Measurements from ENCODE around the gene WWC1.

Gene WWC1

DNA sequence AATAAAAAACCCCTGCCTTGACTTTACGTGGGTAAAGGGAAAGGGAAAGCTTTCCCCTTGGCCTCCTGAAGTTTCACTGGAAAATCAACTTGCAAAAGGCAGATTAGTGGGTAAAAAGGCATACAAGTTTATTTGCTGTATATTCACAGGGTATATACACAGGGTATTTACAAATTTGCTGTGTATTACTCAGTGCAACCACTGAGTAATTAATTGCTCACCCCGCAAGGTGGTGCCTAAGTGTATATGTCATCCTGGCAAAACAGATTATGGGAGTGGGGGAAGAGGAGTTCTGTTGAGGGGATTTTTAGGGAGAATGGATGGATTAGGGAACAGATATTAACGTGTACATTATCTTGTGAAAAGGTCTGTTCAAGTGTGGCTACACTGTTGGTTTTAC lies 187.7 kb downstream of the WWC1 start:
- Mint-ChIP-seq H3K27ac (no peak overlapping the region), H3K27me3 (ENCODE audit: low read depth) (peaks cover 7% of the 10 kb centered on the region), H3K36me3 (ENCODE audit: low read depth) (no peaks in the 10 kb centered on the region), H3K4me3 (no peak overlapping the region), H3K9me3 (no peaks in the 10 kb centered on the region), H3K4me1 (ENCODE audit: low read depth) (peaks cover 14% of the 10 kb centered on the region)

DNA sequence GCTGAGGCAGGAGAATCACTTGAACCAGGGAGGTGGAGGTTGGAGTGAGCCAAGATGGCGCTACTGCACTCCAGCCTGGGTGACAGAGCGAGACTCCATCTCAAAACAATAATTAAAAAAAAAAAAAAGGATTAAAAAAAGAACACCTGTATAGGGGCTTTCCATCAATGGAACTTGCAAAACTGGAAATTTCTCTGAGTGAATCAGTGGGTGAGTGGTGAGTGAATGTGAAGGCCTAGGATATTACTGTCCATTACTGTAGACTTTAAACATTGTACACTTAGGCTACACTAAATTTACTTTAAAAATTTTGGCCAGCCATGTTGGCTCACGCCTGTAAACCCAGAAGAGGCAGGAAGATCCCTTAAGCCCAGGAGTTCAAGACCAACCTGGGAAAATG lies 189.2 kb downstream of the WWC1 start:
- Mint-ChIP-seq H3K4me1 (ENCODE audit: low read depth) (peaks cover 20% of the 10 kb centered on the region), H3K27ac (no peak overlapping the region), H3K4me3 (no peak overlapping the region), H3K36me3 (ENCODE audit: low read depth) (no peaks in the 10 kb centered on the region), H3K9me3 (no peaks in the 10 kb centered on the region), H3K27me3 (ENCODE audit: low read depth) (peaks cover 7% of the 10 kb centered on the region)

DNA sequence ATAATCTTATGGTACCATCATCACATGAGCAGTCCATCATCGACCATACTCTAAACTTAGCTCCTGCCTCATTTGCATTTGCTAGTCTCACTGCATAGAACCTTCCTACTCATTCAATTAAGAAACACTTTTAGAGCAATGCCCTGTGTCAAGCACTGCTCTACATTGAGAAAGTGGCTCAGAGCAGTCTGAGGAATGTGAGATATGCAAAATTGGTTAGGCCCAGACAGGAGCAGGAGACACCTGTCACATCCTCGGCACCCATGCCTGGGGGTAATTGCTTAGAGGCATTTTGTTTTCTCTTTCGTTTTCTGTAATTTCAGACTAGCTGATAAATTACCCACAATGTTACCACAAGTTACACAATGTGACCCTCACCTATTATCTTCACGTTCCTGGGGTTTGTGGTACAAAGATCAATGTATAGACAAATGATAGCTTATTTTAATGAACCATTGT lies 189.9 kb downstream of the WWC1 start:
- Mint-ChIP-seq H3K4me1 (ENCODE audit: low read depth) (peaks cover 27% of the 10 kb centered on the region), H3K36me3 (ENCODE audit: low read depth) (peaks cover 1% of the 10 kb centered on the region), H3K9me3 (no peaks in the 10 kb centered on the region), H3K4me3 (no peak overlapping the region), H3K27me3 (ENCODE audit: low read depth) (peaks cover 7% of the 10 kb centered on the region), H3K27ac (no peak overlapping the region)

DNA sequence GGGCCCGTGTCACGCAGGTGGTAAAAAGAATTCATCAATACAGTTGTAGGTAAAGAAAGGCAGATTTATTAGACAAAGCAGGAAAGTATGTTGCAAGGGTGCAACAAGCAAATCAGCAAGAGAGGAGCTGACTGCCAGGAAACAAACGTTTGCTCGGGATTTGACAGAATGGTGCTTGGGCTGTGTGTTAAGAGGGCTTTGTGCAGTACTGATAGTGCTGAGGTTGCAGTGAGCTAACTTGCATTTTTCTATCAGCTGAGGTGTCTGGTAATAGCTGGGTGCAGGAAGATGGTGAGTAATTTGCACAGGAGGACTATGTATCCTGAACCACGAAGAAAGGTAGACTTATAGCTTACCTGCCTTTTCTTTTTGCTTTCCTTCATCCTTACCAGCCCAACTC lies 190.9 kb downstream of the WWC1 start:
- peaks cover 30% of the 10 kb centered on the region for H3K4me1 Mint-ChIP-seq (ENCODE audit: low read depth)
- H3K36me3 Mint-ChIP-seq (ENCODE audit: low read depth) = peaks cover 3% of the 10 kb centered on the region
- H3K27ac Mint-ChIP-seq = no peak overlapping the region
- peaks cover 2% of the 10 kb centered on the region for H3K27me3 Mint-ChIP-seq (ENCODE audit: low read depth)
- H3K4me3 Mint-ChIP-seq = no peak overlapping the region
- no peaks in the 10 kb centered on the region for H3K9me3 Mint-ChIP-seq

DNA sequence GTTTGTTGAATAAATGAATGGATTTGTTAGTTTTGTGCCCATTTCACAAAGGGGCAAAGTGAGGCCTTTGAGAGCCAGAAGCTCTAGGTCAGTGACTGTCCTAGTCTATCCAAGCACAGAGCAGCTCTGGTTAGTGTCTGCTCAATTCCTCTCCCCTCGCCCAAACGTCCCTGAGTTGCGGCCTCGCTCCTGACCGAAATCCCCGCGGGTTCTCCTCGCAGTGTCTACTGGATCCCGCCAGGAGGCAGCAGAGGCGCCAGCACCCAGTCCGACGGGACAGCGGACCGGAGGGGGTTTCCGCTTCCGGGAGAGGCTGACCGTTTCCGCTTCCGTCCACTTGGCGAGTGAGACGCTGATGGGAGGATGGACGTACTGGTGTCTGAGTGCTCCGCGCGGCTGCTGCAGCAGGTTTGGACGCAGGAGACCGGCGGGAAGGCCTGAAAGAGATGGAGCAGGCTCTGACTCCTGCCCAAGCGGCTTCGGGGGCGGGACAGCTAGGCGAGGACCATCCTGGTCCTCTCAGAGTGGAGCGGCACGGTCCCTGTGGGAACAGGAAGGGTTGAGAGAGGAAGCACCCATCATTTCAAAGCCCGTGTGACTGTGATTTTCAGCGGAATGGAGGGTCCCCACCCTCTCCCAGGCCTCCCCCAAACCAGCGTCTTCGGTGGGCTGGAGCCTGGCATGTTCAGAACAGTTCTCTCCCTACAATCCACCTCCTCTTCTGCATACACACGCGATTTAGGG lies 194.9 kb downstream of the WWC1 start, which contains the start of gene RARS1:
RARS1 (plus strand) TSS at position 336 of the 744 bp plus-strand sequence; CDS start at position 364, 28 bp downstream.
- Mint-ChIP-seq H3K27ac (peak within 1 kb of the TSS; percentile 95), H3K4me1 (ENCODE audit: low read depth) (peaks cover 35% of the 10 kb centered on the region), H3K9me3 (no peaks in the 10 kb centered on the region), H3K4me3 (peak within 1 kb of the TSS; percentile 100), H3K27me3 (ENCODE audit: low read depth) (no peaks in the 10 kb centered on the region), H3K36me3 (ENCODE audit: low read depth) (peaks cover 15% of the 10 kb centered on the region)

DNA sequence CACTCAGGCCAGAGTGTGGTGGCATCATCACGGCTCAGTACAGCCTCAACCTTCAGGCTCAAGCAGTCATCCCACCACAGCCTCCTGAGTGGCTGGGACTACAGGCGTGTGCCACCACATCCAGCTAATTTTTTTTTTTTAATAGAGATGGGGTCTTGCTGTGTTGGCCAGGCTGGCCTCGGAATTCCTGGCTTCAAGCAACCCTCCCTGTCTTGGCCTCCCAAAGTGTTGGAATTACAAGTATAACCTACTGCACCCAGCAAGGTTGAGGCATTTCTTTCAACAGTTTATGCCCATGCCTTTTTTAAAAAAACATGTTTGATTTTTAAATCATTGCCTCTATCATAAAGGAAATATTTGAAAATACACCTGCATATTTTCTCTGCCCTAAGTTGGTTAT lies 197.6 kb downstream of the WWC1 start:
- H3K27me3 Mint-ChIP-seq (ENCODE audit: low read depth) = no peaks in the 10 kb centered on the region
- H3K4me3 Mint-ChIP-seq = no peak overlapping the region
- H3K9me3 Mint-ChIP-seq = no peaks in the 10 kb centered on the region
- peaks cover 24% of the 10 kb centered on the region for H3K4me1 Mint-ChIP-seq (ENCODE audit: low read depth)
- H3K27ac Mint-ChIP-seq = no peak overlapping the region
- peaks cover 35% of the 10 kb centered on the region for H3K36me3 Mint-ChIP-seq (ENCODE audit: low read depth)

DNA sequence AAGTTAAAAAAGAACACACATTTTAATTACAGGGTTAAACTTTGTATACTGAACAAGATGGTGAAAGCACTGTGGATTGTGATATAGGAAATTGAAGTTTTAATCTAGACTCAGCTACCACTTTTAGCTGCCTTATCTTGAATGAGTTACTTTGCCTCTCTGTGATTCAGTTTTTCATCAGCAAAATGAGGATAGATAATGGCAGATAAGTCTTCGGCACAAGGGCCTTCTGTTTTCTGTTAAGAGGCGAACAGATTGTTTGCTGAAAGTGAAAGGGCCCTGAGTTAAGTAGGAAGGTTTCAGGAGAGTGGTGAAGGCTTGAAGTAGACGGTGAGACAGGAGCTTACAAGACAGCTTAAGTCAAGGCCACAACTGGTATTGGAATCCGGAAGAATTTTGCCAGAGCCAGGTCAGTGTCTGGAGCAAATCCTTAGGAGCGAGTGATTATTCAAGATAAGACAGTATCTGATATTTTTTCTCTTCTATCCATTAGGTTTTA lies 202.7 kb downstream of the WWC1 start:
- Mint-ChIP-seq H3K27me3 (ENCODE audit: low read depth) (no peaks in the 10 kb centered on the region), H3K4me3 (no peak overlapping the region), H3K36me3 (ENCODE audit: low read depth) (peaks cover 48% of the 10 kb centered on the region), H3K4me1 (ENCODE audit: low read depth) (peaks cover 2% of the 10 kb centered on the region), H3K9me3 (no peaks in the 10 kb centered on the region), H3K27ac (no peak overlapping the region)

DNA sequence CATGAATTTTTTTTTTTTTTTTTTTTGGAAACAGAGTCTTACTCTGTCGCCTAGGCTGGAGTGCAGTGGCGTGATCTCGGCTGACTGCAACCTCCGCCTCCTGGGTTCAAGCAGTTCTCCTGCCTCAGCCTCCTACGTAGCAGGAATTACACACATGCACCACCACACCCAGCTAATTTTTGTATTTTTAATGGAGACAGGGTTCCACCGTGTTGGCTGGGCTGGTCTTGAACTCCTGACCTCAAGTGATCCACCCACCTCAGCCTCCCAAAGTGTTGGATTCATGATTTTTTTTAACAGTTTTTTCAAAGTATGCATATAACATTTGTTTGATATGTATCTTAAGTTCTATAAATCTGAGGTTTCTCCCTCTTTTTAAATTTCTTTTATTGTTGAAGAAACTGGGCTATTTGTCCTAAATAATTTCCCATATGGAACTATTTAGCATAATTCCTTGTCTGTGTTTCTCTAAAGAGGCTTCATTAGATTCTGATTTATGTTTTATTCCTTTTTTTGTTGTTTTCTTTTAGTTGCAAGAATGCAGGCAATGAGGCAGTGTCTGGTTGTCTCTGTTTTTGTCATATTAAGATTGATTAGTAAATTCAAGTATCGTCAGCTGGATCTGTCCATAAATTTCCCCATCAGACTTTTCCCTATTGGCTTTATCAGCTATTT lies 211.3 kb downstream of the WWC1 start:
- H3K36me3 Mint-ChIP-seq (ENCODE audit: low read depth) = peaks cover 21% of the 10 kb centered on the region
- no peak overlapping the region for H3K27ac Mint-ChIP-seq
- H3K4me3 Mint-ChIP-seq = no peak overlapping the region
- H3K4me1 Mint-ChIP-seq (ENCODE audit: low read depth) = no peaks in the 10 kb centered on the region
- H3K27me3 Mint-ChIP-seq (ENCODE audit: low read depth) = no peaks in the 10 kb centered on the region
- no peaks in the 10 kb centered on the region for H3K9me3 Mint-ChIP-seq

DNA sequence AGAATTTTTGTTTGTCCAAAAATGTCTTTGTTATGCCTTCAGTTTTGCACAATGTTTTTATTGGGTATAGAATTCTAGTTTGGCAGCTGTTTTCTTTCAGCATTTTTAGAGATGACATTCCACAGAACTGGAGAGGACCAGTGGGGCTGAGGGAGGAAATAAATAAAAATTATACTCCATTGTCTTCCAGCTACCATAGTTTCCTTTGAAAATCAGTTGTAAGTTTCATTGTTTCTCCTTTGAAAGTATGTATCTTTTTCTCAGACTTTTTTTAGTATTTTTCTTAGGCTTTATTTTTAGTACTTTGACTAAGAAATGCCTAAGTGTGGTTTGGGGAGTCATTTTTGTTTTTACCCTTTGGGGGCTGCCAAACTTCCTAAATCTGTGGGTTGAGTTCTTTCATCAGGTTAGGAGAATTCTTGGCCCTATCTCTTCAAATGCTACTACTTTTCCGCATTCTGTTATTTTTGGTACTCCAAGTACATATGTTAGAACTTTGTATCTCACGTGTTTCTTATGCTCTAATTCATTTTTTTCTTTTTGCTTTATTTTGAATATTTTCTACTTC lies 222.5 kb downstream of the WWC1 start:
- H3K4me3 Mint-ChIP-seq = no peak overlapping the region
- H3K36me3 Mint-ChIP-seq (ENCODE audit: low read depth) = peaks cover 73% of the 10 kb centered on the region
- peaks cover 10% of the 10 kb centered on the region for H3K9me3 Mint-ChIP-seq
- H3K27ac Mint-ChIP-seq = no peak overlapping the region
- no peaks in the 10 kb centered on the region for H3K27me3 Mint-ChIP-seq (ENCODE audit: low read depth)
- H3K4me1 Mint-ChIP-seq (ENCODE audit: low read depth) = peaks cover 1% of the 10 kb centered on the region
